Uterus (tissue), 4 donors: ENCODE measurements around the gene PPP2R5B. TPM values are rescaled to one million over a fixed set of nuclear protein-coding genes. Genes with fewer than 3 reads are reported as not detected.
"Not testable (repeated sequence)": the region's sequence is repeated elsewhere in the genome, so short reads cannot be mapped to it uniquely, and the experiment has no call there.

Source experiments
- DNase-seq, 2 donors: peaks; one replicate each; pipeline ENCODE4 v3.0.0-alpha.2; 2019 to 2020
- H3K27ac ChIP-seq, 2 donors: fragments of 200-600 bp; sonication (generic); 1 replicate in 1 of 2; 2 replicates in 1 of 2; pipeline ENCODE4 v1.5.1; 2016 to 2018
- H3K27me3 ChIP-seq, 2 donors: fragments of 200-600 bp; sonication (generic); one replicate each; pipeline ENCODE4 v1.5.1; 2018 to 2019; ENCODE audit warnings: control low read depth in 1 of 2
- H3K36me3 ChIP-seq, 2 donors: fragments of 200-600 bp; sonication (generic); one replicate each; pipeline ENCODE4 v1.5.1; 2019; ENCODE audit warnings: control low read depth in 1 of 2
- H3K4me1 ChIP-seq, 2 donors: fragments of 200-600 bp; sonication (generic); one replicate each; pipeline ENCODE4 v1.5.1; 2018 to 2019; ENCODE audit warnings: control low read depth in 1 of 2
- H3K4me3 ChIP-seq, 2 donors: fragments of 200-600 bp; sonication (generic); 1 replicate in 1 of 2; 2 replicates in 1 of 2; pipeline ENCODE4 v1.5.1; 2018 to 2019; ENCODE audit warnings: mild to moderate bottlenecking in 1 of 2
- H3K9me3 ChIP-seq, 2 donors: fragments of 200-600 bp; sonication (generic); one replicate each; pipeline ENCODE4 v1.5.1; 2019; ENCODE audit warnings: control low read depth in 1 of 2
- POLR2A ChIP-seq, 2 donors: fragments of 450-650 bp; IDR thresholded peaks; one replicate each; pipeline ENCODE4 v1.6.1; 2016; ENCODE audit warnings: antibody characterized with exemption in 2 of 2, mild to moderate bottlenecking in 1 of 2, moderate library complexity in 1 of 2
- intact Hi-C: fragments of 100-400 bp; cut with DNase I; formaldehyde crosslinking; loops from one replicate; pipeline ENCODE4 v1.15.1; 2023; ENCODE audit warnings: low total_unique reads
- total RNA-seq, 4 donors: library from RNA; depleted of rRNA in 3 of 4; stranded (reverse); fragments of >200 nt in 3 of 4; gene quantifications; one replicate each; pipeline versions ENCODE4 v1.1.0 to v1.2.4, GENCODE V29; 2014 to 2023
- TF ChIP-seq, protein P1 (sequence below), 4 experiments: fragments of 200-600 bp in 2 of 4; fragments of 450-650 bp in 2 of 4; sonication (generic) in 2 of 4; IDR thresholded peaks; one replicate each; pipeline ENCODE4 v1.5.1; 2016 to 2019; ENCODE audit warnings: antibody characterized with exemption in 4 of 4, mild to moderate bottlenecking in 2 of 4, moderate library complexity in 1 of 4
- donor health status: DM: yes; HTN: yes; CAD: no.

The PPP2R5B gene
- total RNA-seq, 4 donors from 2014 or later: 6.7 to 23.4 (median 13.0) TPM

DNA sequence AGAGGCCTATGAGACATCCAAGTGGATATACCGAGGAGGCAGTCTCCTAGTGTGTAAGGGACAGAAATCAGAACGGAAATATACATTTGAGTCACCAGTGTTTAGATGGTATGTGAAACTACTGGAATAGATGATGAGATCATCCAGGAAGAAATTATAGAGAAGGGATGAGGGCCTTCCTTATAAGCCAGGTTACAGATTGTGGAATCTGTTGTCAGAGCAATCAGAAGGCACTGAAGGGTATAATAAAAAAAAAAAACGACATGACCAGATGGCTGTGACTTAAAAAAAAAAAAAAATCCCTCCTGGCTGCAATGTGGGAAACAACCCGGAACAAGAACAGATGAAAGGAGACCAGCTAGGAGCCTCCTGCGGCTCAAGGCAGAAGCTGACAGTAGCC is 44.7 kb downstream of the PPP2R5B start:
- Histone ChIP-seq H3K4me3 (no peak overlapping the region), H3K4me1 (peaks cover 0 to 6% of the 10 kb centered on the region in 2 donors), H3K36me3 (no peaks in the 10 kb centered on the region), H3K27ac (no peak overlapping the region), H3K27me3 (peaks cover 0 to 3% of the 10 kb centered on the region in 2 donors), H3K9me3 (no peaks in the 10 kb centered on the region)
- intact Hi-C loops: no loop called here
- no peak for DNase-seq
- TF ChIP-seq POLR2A (IDR thresholded peaks at IDR 0.05): no peak
- TF ChIP-seq, protein P1, sequence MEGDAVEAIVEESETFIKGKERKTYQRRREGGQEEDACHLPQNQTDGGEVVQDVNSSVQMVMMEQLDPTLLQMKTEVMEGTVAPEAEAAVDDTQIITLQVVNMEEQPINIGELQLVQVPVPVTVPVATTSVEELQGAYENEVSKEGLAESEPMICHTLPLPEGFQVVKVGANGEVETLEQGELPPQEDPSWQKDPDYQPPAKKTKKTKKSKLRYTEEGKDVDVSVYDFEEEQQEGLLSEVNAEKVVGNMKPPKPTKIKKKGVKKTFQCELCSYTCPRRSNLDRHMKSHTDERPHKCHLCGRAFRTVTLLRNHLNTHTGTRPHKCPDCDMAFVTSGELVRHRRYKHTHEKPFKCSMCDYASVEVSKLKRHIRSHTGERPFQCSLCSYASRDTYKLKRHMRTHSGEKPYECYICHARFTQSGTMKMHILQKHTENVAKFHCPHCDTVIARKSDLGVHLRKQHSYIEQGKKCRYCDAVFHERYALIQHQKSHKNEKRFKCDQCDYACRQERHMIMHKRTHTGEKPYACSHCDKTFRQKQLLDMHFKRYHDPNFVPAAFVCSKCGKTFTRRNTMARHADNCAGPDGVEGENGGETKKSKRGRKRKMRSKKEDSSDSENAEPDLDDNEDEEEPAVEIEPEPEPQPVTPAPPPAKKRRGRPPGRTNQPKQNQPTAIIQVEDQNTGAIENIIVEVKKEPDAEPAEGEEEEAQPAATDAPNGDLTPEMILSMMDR (IDR thresholded peaks at IDR 0.05): no peak

DNA sequence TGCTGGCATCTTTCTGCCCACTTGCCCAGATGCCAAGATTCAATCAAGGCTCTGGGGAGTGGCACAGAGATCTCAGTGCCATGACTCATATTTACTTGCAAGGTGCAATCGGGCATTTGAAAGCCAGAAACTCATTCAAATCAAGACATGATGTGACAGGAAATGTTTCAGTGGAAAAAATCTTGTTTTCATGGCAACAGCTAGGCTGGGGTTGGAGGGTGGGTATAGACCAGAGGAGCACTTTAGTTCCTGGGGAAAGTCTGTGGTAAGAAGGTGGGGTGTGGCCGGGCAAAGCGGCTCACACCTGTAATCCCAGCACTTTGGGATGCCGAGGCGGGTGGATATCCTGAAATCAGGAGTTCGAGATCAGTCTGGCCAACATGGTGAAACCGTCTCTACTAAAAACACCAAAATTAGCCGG is 46.3 kb downstream of the PPP2R5B start:
- H3K4me1 ChIP-seq: peaks cover 0 to 6% of the 10 kb centered on the region in 2 donors
- TF ChIP-seq POLR2A (IDR thresholded peaks at IDR 0.05): no peak
- TF ChIP-seq, protein P1 (IDR thresholded peaks at IDR 0.05): no peak
- H3K27me3 ChIP-seq: peaks cover 0 to 3% of the 10 kb centered on the region in 2 donors
- intact Hi-C loops: no loop called here
- H3K4me3 ChIP-seq: no peak overlapping the region
- H3K9me3 ChIP-seq: no peaks in the 10 kb centered on the region
- H3K36me3 ChIP-seq: no peaks in the 10 kb centered on the region
- H3K27ac ChIP-seq: no peak overlapping the region
- no peak for DNase-seq

DNA sequence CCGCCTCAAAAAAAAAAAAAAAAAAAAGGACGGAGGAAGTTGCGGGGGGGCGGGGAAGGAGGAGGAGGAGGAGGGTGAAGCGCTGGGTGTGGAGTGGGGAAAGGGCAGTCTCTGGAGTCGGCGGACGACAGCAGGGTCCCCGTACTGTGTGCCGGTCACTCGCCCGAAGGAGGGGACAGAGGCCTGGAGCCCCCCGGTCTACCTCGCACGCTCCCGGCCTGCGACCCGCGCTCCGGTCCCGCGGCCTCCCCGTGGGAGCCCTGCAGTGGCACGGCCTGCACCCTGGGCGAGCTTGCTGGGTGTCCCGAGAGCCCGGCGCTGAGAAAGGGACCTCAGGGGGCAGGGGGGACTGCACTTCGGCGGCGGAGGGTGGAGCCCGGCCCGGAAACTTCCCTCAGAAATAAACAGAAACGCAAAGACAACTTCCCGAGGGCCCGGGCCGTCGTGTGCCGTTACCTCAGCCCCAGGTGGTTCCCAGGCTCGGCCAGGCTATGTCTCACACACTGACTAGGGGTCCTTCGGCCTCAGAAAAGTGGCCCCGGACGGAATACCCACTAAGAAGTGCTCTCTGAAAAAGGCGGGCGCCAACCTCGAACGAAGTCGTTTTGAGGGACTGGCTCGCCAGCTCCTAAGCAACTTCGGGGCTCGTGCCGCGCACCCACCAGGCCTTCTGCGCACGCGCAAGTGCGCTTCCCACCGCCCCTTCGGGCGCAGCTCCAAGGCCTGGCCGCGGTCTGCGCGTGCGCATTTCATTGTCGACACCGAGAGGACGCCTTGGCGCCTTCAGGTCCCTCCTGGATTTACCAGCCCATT is 47.1 kb downstream of the PPP2R5B start, which contains the start of gene MAJIN:
MAJIN (minus strand) TSS at position 688 of the 813 bp plus-strand sequence. CDS start 12,703 bp downstream, outside the sequence.
- intact Hi-C loops: no loop called here
- DNase-seq: peak; percentile 61 to 72
- Histone ChIP-seq H3K9me3 (no peaks in the 10 kb centered on the region), H3K4me3 (peak within 1 kb of the TSS; percentile 4 to 21), H3K4me1 (peaks cover 0 to 6% of the 10 kb centered on the region in 2 donors), H3K27ac (no peak within 1 kb of the TSS), H3K27me3 (peaks cover 0 to 3% of the 10 kb centered on the region in 2 donors), H3K36me3 (no peaks in the 10 kb centered on the region)
- no peak for TF ChIP-seq POLR2A (IDR thresholded peaks at IDR 0.05)
- TF ChIP-seq, protein P1 (IDR thresholded peaks at IDR 0.05): no peak

DNA sequence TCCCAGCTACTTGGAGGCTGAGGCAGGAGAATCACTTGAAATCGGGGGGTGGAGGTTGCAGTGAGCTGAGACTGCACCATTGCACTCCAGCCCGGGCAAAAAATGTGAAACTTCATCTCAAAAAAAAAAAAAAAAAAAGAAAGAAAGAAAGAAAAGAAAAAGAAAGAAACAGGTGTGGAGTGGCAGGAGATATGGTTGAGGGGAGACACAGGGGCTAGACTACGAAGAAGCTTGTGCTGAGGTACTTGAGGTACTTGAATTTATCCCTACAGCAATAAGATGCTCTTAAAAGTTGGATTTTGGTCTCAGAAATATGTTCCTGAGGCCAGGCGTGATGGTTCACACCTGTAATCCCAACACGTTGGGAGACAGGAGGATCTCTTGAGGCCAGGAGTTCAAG is 49.6 kb downstream of the PPP2R5B start:
- intact Hi-C loops: no loop called here
- H3K4me1 ChIP-seq: peaks cover 0 to 6% of the 10 kb centered on the region in 2 donors
- H3K4me3 ChIP-seq: no peak overlapping the region
- no peaks in the 10 kb centered on the region for H3K9me3 ChIP-seq
- no peak for DNase-seq
- peaks cover 0 to 3% of the 10 kb centered on the region in 2 donors for H3K27me3 ChIP-seq
- H3K27ac ChIP-seq: no peak overlapping the region
- no peaks in the 10 kb centered on the region for H3K36me3 ChIP-seq
- TF ChIP-seq, protein P1 (IDR thresholded peaks at IDR 0.05): no peak
- TF ChIP-seq POLR2A (IDR thresholded peaks at IDR 0.05): no peak

DNA sequence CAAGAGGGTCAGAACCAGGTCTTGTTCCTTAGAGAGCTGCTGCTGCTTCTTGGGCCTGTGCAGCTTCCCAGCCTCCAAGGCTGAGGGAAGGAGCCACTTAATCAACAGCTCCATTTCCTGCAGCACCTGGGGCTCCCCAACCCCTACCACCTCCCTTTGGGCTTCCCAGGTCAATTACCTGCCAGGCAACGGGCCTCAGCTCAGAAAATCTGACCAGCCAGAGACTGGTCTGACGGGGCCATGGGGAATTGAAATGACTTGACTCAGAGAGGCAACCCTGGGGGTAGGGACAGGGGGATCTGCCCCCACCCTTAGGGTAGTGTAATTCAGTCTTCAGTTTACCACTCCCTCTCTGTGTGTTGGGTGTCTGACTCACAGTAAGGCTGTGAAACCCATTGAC is 52.2 kb downstream of the PPP2R5B start:
- DNase-seq: no peak
- no peaks in the 10 kb centered on the region for H3K36me3 ChIP-seq
- intact Hi-C loops: loop anchor here (1.0 kb wide), 1 partner anchor 21 kb away; no protein-coding TSS in a partner anchor
- no peak overlapping the region for H3K27ac ChIP-seq
- H3K4me3 ChIP-seq: no peak overlapping the region
- H3K9me3 ChIP-seq: no peaks in the 10 kb centered on the region
- peaks cover 0 to 3% of the 10 kb centered on the region in 2 donors for H3K4me1 ChIP-seq
- TF ChIP-seq, protein P1 (IDR thresholded peaks at IDR 0.05): no peak
- no peak for TF ChIP-seq POLR2A (IDR thresholded peaks at IDR 0.05)
- H3K27me3 ChIP-seq: peaks cover 0 to 3% of the 10 kb centered on the region in 2 donors

DNA sequence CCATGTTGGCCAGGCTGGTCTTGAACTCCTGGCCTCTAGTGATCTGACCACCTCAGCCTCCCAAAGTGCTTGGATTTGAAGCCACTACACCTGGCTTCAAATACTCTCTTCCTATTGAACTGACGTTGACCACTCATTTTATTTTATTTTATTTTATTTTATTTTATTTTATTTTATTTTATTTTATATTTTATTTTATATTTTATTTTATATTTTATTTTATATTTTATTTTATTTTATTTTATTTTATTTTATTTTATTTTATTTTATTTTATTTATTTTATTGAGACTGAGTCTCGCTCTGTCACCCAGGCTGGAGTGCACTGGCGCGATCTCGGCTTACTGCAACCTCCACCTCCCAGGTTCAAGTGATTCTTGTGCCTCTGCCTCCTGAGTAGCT is 58.9 kb downstream of the PPP2R5B start:
- H3K4me3 ChIP-seq, H3K27me3 ChIP-seq, H3K4me1 ChIP-seq, intact Hi-C loops, DNase-seq, H3K27ac ChIP-seq, H3K36me3 ChIP-seq, H3K9me3 ChIP-seq: not testable (repeated sequence)
